Measurements from ENCODE around the gene SNX27.

GRCh38 chr1:151692226-151692625 is 80.4 kb downstream of the SNX27 start:
- no peak for TF ChIP-seq TAF1 (IDR thresholded peaks at IDR 0.05; ENCODE audit: borderline replicate concordance, insufficient read depth, low read length)
- no peak for TF ChIP-seq POLR2AphosphoS5 (IDR thresholded peaks at IDR 0.05; ENCODE audit: low read depth, low read length)
- no peak for TF ChIP-seq SIN3A (IDR thresholded peaks at IDR 0.05; ENCODE audit: borderline replicate concordance, insufficient read depth, low read length)
- no peak for TF ChIP-seq REST (IDR thresholded peaks at IDR 0.05; ENCODE audit: insufficient read depth in 1 of 2, low read depth in 2 of 2, low read length in 2 of 2)
- TF ChIP-seq FOXP2 (optimal IDR thresholded peaks at IDR 0.05; ENCODE audit: borderline replicate concordance, extremely low read depth, extremely low read length, insufficient read depth) = no peak
